HEK293T (cell line): ENCODE measurements around the gene CELF5.

Source experiments
- CTCF ChIA-PET: fragments of 350-600 bp; formaldehyde crosslinking; extraction: SDS; loops from one replicate; lab custom pipeline; 2021; ENCODE audit warnings: antibody characterized with exemption, inconsistent platforms; lab: Yijun Ruan, JAX
- POLR2A ChIA-PET: fragments of 350-600 bp; formaldehyde crosslinking; extraction: SDS; loops from one replicate; lab custom pipeline; 2020; ENCODE audit warnings: antibody characterized with exemption, inconsistent platforms; lab: Yijun Ruan, JAX
- DNase-seq: peaks from one replicate; pipeline ENCODE4 v3.0.0; 2012; ENCODE audit warnings: mixed read lengths; ENCODE audit errors: extremely low spot score
- ARNT ChIP-seq: fragments of 450-650 bp; IDR thresholded peaks from 2 replicates; pipeline ENCODE4 v1.6.1; 2017; ENCODE audit warnings: mild to moderate bottlenecking
- BHLHE40 ChIP-seq: fragments of 450-650 bp; IDR thresholded peaks from 2 replicates; pipeline ENCODE4 v1.6.1; 2016; ENCODE audit warnings: mild to moderate bottlenecking, moderate library complexity, borderline replicate concordance
- CTBP1 ChIP-seq: fragments of 450-650 bp; IDR thresholded peaks from 2 replicates; pipeline ENCODE4 v1.6.1; 2016; ENCODE audit warnings: borderline replicate concordance
- ELF4 ChIP-seq: fragments of 450-650 bp; IDR thresholded peaks from 2 replicates; pipeline ENCODE4 v1.6.1; 2017; ENCODE audit warnings: antibody characterized with exemption
- FOXA1 ChIP-seq: fragments of 450-650 bp; IDR thresholded peaks from 2 replicates; pipeline ENCODE4 v1.6.1; 2016; ENCODE audit warnings: mild to moderate bottlenecking
- FOXK2 ChIP-seq: fragments of 450-650 bp; IDR thresholded peaks from 2 replicates; pipeline ENCODE4 v1.6.1; 2016; ENCODE audit warnings: mild to moderate bottlenecking
- FOXM1 ChIP-seq: fragments of 450-650 bp; IDR thresholded peaks from 2 replicates; pipeline ENCODE4 v1.6.1; 2017; ENCODE audit warnings: mild to moderate bottlenecking, borderline replicate concordance
- HDGF ChIP-seq: fragments of 450-650 bp; IDR thresholded peaks from 2 replicates; pipeline ENCODE4 v1.6.1; 2017; ENCODE audit warnings: antibody characterized with exemption, borderline replicate concordance
- L3MBTL2 ChIP-seq: fragments of 450-650 bp; conservative IDR thresholded peaks from 2 replicates; pipeline ENCODE4 v1.6.1; 2016; ENCODE audit warnings: mild to moderate bottlenecking
- LEF1 ChIP-seq: fragments of 450-650 bp; IDR thresholded peaks from 2 replicates; pipeline ENCODE4 v1.6.1; 2017; ENCODE audit warnings: mild to moderate bottlenecking, borderline replicate concordance
- NFRKB ChIP-seq: fragments of 450-650 bp; IDR thresholded peaks from 2 replicates; pipeline ENCODE4 v1.6.1; 2016; ENCODE audit warnings: mild to moderate bottlenecking, moderate library complexity
- PKNOX1 ChIP-seq: fragments of 450-650 bp; IDR thresholded peaks from 2 replicates; pipeline ENCODE4 v1.6.1; 2016
- SP1 ChIP-seq: fragments of 450-650 bp; IDR thresholded peaks from 2 replicates; pipeline ENCODE4 v1.6.1; 2017
- SUZ12 ChIP-seq: fragments of 450-650 bp; IDR thresholded peaks from 2 replicates; pipeline ENCODE4 v1.6.1; 2016; ENCODE audit warnings: mild to moderate bottlenecking
- TARDBP ChIP-seq: fragments of 450-650 bp; IDR thresholded peaks from 2 replicates; pipeline ENCODE4 v1.6.1; 2016
- ZNF384 ChIP-seq: fragments of 450-650 bp; IDR thresholded peaks from 2 replicates; pipeline ENCODE4 v1.6.1; 2016

Gene CELF5

DNA sequence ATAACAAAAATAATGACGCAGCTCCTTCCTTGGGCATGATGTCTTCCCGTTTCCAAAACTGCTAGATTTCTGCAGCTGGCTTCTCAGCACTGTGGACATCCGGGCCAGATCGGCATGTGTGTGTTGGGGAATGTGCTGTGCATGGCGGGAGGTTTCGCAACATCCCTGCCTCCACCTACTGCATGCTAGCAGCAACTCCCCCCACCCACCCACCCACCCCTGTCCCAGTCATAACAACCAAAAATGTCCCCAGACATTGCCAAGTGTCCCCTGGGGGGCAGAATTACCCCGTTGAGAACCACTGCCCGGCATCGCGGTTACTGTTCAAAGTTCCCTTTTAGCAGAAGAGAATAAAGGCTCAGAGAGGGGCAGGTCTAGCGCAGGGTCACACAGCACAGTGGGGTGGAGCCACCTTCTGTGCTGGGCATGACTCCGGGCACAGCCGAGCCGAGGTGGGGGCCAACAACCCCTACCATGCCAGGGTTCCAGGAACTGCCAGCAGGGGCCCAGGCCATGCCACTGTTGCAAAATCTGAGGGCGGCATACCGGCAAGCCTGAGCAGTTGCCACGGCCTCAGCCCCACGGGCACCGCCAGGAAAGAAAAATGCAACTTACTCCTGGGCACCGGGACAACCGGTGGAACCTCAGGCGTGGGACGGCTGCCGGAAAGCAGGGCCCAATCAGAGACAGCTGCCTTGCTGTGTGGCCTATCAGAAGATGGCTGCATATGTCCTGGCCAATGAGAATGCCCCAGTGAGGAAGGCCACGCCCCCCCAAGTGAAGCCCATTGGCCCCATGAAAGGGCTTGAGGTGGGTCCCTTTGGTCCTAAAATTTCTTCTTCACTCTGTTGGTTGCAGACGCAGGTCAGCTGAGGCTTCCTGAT lies 119.4 kb downstream of the CELF5 start:
- peak; percentile 87 for DNase-seq
- TF ChIP-seq ELF4: no peak
- 0 out of 2 replicates have a peak, but pooled peaks have one; percentile 28 for TF ChIP-seq LEF1
- peak; percentile 76 for TF ChIP-seq FOXM1
- POLR2A ChIA-PET: no interaction called here
- CTCF ChIA-PET: no interaction called here

DNA sequence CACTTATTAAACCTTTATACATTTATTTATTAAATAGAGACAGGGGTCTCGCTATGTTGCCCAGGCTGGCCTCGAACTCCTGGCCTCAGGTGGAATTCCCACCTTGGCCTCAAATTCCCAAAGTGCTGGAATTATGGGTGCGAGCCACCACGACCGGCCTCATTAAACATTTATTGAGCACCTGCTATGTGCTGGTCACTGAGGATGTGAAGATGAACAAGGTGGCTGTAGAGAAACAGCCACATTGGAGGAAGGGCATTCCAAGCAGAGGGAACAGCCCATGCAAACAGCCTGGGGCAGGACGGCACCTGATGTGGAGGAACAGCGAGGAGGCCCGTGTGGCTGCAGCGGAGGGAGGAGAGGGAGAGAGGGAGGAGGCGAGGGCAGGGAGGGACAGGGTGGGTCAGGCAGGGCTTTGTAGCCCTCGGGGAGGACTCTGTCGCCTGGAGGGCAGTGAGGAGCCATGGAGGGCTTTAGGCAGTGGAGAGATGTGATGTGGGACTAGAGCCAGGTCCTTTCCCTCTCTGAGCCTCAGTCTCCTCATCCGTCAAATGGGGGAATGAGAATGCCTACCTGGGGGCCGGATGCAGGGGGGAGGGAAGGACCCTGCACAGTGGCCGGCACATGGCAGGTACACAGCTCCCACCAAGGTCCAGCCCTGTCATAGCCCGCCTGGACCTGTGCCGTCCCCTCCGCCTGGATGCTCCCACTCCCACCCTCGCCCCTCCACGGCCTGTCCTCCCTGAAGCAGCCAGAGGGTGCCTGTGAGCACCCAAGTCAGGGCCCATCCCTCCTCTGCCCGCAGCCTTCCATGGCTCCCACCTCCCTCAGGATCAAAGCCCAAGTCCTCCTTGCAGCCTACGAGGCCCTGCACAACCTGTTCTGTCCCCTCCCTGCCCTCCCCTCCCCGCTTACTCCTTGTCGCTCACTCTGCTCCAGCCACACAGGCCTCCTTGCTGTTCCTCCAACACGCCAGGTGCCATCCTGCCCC lies 120.4 kb downstream of the CELF5 start:
- no peak for DNase-seq
- CTCF ChIA-PET: no interaction called here
- POLR2A ChIA-PET: no interaction called here
- TF ChIP-seq SUZ12 (no peak), NFRKB (no peak), FOXK2 (no peak), ELF4 (no peak), CTBP1 (no peak), LEF1 (no peak), ARNT (no peak), SP1 (no peak), FOXM1 (no peak), L3MBTL2 (no peak), TARDBP (no peak), FOXA1 (no peak), BHLHE40 (no peak), PKNOX1 (no peak), ZNF384 (no peak), HDGF (no peak)

DNA sequence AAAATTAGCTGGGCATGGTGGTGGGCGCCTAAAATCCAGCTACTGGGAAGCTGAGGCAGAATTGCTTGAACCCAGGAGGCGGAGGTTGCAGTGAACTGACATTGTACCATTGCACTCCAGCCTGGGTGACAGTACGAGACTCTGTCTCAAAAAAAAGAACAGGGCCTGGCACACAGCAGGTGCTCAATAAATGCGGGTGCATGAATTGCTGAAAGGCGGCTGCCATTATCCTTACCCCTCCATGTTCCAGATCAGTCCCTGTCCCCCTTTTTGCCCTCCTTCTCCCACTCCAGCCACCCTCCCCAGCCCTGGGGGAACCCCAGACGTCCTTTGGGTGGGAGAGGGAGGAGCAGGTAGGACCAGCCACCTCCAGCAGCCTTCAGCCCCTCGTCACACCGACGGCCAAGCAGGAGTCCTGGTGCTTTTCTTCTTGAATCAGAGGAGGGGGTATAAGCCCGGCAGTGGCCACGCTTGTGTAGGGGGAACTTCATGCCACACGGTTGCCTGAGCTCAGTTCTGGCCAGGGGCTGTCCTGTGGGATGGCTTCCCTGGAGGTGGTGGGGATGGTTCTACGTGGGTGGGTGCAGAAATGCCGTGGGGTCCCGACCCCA lies 121.5 kb downstream of the CELF5 start:
- DNase-seq: no peak
- ChIA-PET POLR2A (interaction anchor here (1.0 kb wide), 1 partner anchor 14 kb away, joined by 3 read pairs; no protein-coding TSS in a partner anchor), CTCF (no interaction called here)

More for the DNA sequence above, 121.5 kb downstream of the CELF5 start:
- no peak for TF ChIP-seq ELF4
